ENCODE measurements around the gene AGPAT3.
A peak's percentile ranks its signal among the peaks of the same experiment; 100 is the strongest.

AGPAT3 gene

GRCh38 chr21:43924421-43925095 lies 59.5 kb downstream of the AGPAT3 start:
- ATAC-seq (ENCODE audit: low read depth) (no peak), DNase-seq (ENCODE audit: low spot score) (peak; percentile 51)
- Histone ChIP-seq H3K4me1 (ENCODE audit: insufficient read depth, poor library complexity, severe bottlenecking) (no peaks in the 10 kb centered on the region), H3K4me3 (ENCODE audit: severe bottlenecking) (no peak overlapping the region), H3K9me3 (ENCODE audit: severe bottlenecking) (no peaks in the 10 kb centered on the region), H3K36me3 (ENCODE audit: low read depth) (no peaks in the 10 kb centered on the region; the same call in 1 of the 2 replicates), H3K27ac (ENCODE audit: poor library complexity, severe bottlenecking) (no peak overlapping the region), H3K27me3 (ENCODE audit: insufficient read depth, poor library complexity, severe bottlenecking) (no peaks in the 10 kb centered on the region)
- TF ChIP-seq CTCF (IDR thresholded peaks at IDR 0.05; ENCODE audit: poor library complexity, severe bottlenecking): no peak

- H3K9me3 ChIP-seq (ENCODE audit: severe bottlenecking): no peaks in the 10 kb centered on the region
- ATAC-seq (ENCODE audit: low read depth) (peak; percentile 19; the same call in 2 of the 3 replicates), DNase-seq (ENCODE audit: low spot score) (no peak)
- no peaks in the 10 kb centered on the region; the same call in 1 of the 2 replicates for H3K36me3 ChIP-seq (ENCODE audit: low read depth)
- no peaks in the 10 kb centered on the region for H3K4me1 ChIP-seq (ENCODE audit: insufficient read depth, poor library complexity, severe bottlenecking)
- no peak overlapping the region for H3K27ac ChIP-seq (ENCODE audit: poor library complexity, severe bottlenecking)
- no peak for TF ChIP-seq CTCF (IDR thresholded peaks at IDR 0.05; ENCODE audit: poor library complexity, severe bottlenecking)
- no peak overlapping the region for H3K4me3 ChIP-seq (ENCODE audit: severe bottlenecking)
- no peaks in the 10 kb centered on the region for H3K27me3 ChIP-seq (ENCODE audit: insufficient read depth, poor library complexity, severe bottlenecking)
Measured at GRCh38 chr21:43925096-43925481, 60.1 kb downstream of the AGPAT3 start.

- Histone ChIP-seq H3K4me1 (ENCODE audit: insufficient read depth, poor library complexity, severe bottlenecking) (no peaks in the 10 kb centered on the region), H3K9me3 (ENCODE audit: severe bottlenecking) (no peaks in the 10 kb centered on the region), H3K27ac (ENCODE audit: poor library complexity, severe bottlenecking) (no peak overlapping the region), H3K27me3 (ENCODE audit: insufficient read depth, poor library complexity, severe bottlenecking) (no peaks in the 10 kb centered on the region), H3K36me3 (ENCODE audit: low read depth) (no peaks in the 10 kb centered on the region; the same call in 1 of the 2 replicates), H3K4me3 (ENCODE audit: severe bottlenecking) (no peak overlapping the region)
- no peak for ATAC-seq (ENCODE audit: low read depth)
- no peak for TF ChIP-seq CTCF (IDR thresholded peaks at IDR 0.05; ENCODE audit: poor library complexity, severe bottlenecking)
- no peak for DNase-seq (ENCODE audit: low spot score)
Measured at GRCh38 chr21:43925609-43926008, 60.6 kb downstream of the AGPAT3 start.

GRCh38 chr21:43926196-43926595 lies 61.2 kb downstream of the AGPAT3 start:
- TF ChIP-seq CTCF (IDR thresholded peaks at IDR 0.05; ENCODE audit: poor library complexity, severe bottlenecking): no peak
- H3K4me1 ChIP-seq (ENCODE audit: insufficient read depth, poor library complexity, severe bottlenecking): no peaks in the 10 kb centered on the region
- H3K27ac ChIP-seq (ENCODE audit: poor library complexity, severe bottlenecking): no peak overlapping the region
- H3K4me3 ChIP-seq (ENCODE audit: severe bottlenecking): no peak overlapping the region
- H3K36me3 ChIP-seq (ENCODE audit: low read depth): no peaks in the 10 kb centered on the region; the same call in 1 of the 2 replicates
- H3K27me3 ChIP-seq (ENCODE audit: insufficient read depth, poor library complexity, severe bottlenecking): no peaks in the 10 kb centered on the region
- no peaks in the 10 kb centered on the region for H3K9me3 ChIP-seq (ENCODE audit: severe bottlenecking)
- no peak for DNase-seq (ENCODE audit: low spot score)
- ATAC-seq (ENCODE audit: low read depth): no peak

- no peaks in the 10 kb centered on the region; the same call in 1 of the 2 replicates for H3K36me3 ChIP-seq (ENCODE audit: low read depth)
- H3K27me3 ChIP-seq (ENCODE audit: insufficient read depth, poor library complexity, severe bottlenecking): no peaks in the 10 kb centered on the region
Measured at GRCh38 chr21:43927591-43928221, 62.7 kb downstream of the AGPAT3 start.

More at GRCh38 chr21:43927591-43928221, 62.7 kb downstream of the AGPAT3 start:
- Histone ChIP-seq H3K4me3 (ENCODE audit: severe bottlenecking) (no peak overlapping the region), H3K4me1 (ENCODE audit: insufficient read depth, poor library complexity, severe bottlenecking) (no peaks in the 10 kb centered on the region), H3K9me3 (ENCODE audit: severe bottlenecking) (no peaks in the 10 kb centered on the region), H3K27ac (ENCODE audit: poor library complexity, severe bottlenecking) (no peak overlapping the region)
- no peak for ATAC-seq (ENCODE audit: low read depth)
- TF ChIP-seq CTCF (IDR thresholded peaks at IDR 0.05; ENCODE audit: poor library complexity, severe bottlenecking): no peak
- DNase-seq (ENCODE audit: low spot score): no peak

Data from RWPE2 (cell line).